Retinal pigment epithelial cell (primary cell): ENCODE results near the gene PLA2R1.

Experiments
- DNase-seq: peaks from one replicate; pipeline ENCODE4 v3.0.0-alpha.2; 2010; ENCODE audit warnings: low read depth
- H3K4me3 ChIP-seq: 2 replicates; pipeline ENCODE4 v1.5.1; 2011; ENCODE audit warnings: mild to moderate bottlenecking, low read length, control low read depth, moderate library complexity
- CTCF ChIP-seq: conservative IDR thresholded peaks from 2 replicates; pipeline ENCODE4 v1.5.1; 2011; ENCODE audit warnings: low read depth, low read length, control low read depth, inconsistent platforms

Gene PLA2R1

GRCh38 chr2:160005908-160006307, 56.5 kb downstream of the PLA2R1 start:
- TF ChIP-seq CTCF: no peak
- no peak for DNase-seq
- H3K4me3 ChIP-seq: no peak overlapping the region

- DNase-seq: no peak
- no peak for TF ChIP-seq CTCF
- H3K4me3 ChIP-seq: no peak overlapping the region
Measured at GRCh38 chr2:160005476-160005875, 56.9 kb downstream of the PLA2R1 start.

- DNase-seq: no peak
- TF ChIP-seq CTCF: peak; percentile 46
- no peak overlapping the region for H3K4me3 ChIP-seq
Measured at GRCh38 chr2:159998961-159999360, 63.5 kb downstream of the PLA2R1 start.

GRCh38 chr2:159998243-159998642, 64.2 kb downstream of the PLA2R1 start:
- DNase-seq: no peak
- no peak overlapping the region for H3K4me3 ChIP-seq
- TF ChIP-seq CTCF: no peak

GRCh38 chr2:159996792-159997546, 65.4 kb downstream of the PLA2R1 start:
- H3K4me3 ChIP-seq: no peak overlapping the region
- DNase-seq: no peak
- TF ChIP-seq CTCF: peak; percentile 30

GRCh38 chr2:159995038-159995437, 67.4 kb downstream of the PLA2R1 start:
- no peak for TF ChIP-seq CTCF
- no peak for DNase-seq
- H3K4me3 ChIP-seq: no peak overlapping the region

- H3K4me3 ChIP-seq: no peak overlapping the region
- TF ChIP-seq CTCF: no peak
- DNase-seq: no peak
Measured at GRCh38 chr2:159989249-159989648, 73.2 kb downstream of the PLA2R1 start.
